Right hindlimb (tissue), 1 donor: ENCODE data around the gene PKD2L1.
A peak's percentile ranks its signal among the peaks of the same experiment; 100 is the strongest.
"Not testable (repeated sequence)": the region's sequence is repeated elsewhere in the genome, so short reads cannot be mapped to it uniquely, and the experiment has no call there.

Experiments used
- DNase-seq: peaks from one replicate; pipeline ENCODE4 v3.0.0-alpha.2; 2018

Gene PKD2L1

DNA sequence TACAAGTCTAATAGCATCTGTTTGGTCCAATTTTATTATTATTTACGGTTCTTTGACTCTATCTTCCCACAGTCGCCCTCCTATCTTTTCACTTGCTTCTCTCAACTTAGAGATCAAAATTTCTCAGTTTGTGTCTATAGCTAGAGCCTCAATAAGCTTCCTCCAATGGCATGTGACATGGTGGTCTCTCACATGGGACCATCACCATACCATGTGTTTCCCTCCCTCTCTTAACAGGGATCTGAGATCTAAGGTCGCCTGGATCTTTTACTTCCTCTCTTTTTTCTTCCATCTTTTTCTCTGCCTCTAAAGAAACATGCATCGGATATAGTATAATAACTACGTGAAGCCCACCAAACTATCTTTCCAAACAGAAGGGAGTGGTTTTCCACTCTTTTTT, 1.8 kb downstream of the PKD2L1 start:
- no peak for DNase-seq

DNA sequence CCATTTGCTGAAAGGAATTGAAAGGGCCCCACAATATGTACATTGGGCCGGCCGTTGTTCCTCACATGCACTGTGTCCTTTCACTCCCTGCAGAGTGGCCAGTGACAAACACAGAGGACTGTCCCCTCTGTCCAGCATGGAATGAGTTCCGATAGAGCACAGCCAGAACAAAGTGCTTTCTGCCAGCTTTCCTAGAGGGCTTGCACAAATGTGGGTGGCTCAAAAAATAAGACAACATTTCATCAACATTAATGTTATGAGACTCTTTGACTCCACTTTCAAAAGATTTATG, 2.4 kb downstream of the PKD2L1 start:
- DNase-seq: no peak

DNA sequence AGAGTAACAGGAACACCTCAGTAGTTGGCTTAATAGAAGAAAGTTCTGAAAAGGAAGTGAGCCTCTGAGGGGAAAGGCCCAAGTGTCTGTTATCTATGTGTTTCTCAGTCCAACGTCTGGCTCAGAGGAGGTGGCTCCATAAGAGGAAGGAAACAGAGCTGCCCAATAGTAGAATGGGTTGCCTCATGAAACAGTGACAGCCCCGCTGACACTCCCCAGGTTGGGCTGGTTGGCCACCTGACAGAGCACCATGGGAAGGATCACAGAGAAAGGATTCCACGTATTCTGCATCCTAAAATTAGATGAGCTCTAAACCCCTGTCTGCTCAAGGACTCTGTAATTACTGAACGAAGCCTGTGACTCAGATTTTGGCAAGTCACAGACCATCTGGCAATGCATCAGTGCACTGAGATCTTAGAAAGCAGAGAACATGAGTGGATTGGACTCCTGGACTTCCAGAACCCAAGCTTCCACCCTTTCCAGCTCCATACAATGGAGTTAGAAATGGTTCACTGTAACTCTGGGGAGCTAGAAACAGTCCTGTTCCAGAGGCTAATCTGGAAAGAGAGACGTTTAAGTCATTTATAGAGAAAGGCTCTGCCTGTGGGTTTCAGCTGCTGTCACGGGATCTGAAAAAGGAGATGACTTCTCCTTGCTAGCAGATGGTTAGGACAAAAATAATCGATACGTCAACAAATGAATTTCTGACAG, 2.9 kb downstream of the PKD2L1 start:
- no peak for DNase-seq

DNA sequence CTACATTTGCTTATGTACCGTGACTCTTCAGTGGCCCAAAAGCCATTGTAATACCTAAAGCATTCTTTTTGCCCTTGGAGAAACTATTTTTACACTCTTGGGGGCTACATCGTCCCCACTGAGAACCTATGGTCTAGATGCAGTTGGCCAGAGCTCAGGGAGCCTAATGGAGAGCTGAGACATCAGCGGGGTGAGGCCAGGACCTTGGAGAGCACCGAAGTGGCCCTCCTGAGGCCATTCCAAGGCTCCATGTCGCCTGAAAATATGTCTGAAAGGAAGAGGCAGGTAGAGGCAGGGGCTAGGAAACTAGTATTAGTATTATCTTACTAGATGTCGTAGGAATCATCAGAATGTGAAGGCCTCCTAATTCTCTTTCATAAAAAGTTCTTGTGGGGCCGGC, 4.9 kb downstream of the PKD2L1 start:
- DNase-seq: no peak

DNA sequence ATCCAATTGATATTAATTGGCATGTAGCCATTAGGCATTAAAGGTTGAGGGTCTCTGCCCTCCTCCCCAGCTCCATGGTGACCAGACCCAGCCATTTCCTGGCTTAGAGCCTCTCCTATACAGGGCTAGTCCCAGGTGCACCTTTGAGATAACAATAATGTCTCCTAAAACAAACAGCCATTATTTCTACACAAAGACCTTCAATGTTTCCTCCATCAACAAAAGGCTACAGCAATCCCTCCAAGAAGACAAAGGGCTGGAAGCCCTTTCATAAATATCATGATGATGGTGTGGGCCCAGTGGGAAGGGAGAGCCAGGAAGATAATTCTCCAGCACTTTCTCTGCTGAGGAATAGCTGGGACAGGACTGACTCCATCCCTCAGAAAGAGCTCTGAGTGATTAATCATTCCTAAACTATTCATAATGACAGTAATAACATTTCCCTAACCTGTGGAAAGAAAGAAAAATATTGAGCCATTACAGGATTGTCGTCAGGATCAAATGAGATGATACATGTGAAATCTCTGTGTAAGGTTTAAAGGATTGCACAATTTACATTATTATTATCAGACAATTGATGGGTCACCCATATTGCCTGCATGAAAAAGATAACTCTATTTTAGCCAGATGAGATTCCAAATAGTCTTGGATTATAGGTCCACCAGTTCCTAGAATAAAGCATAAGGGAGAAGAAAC, 10.2 kb downstream of the PKD2L1 start:
- no peak for DNase-seq

DNA sequence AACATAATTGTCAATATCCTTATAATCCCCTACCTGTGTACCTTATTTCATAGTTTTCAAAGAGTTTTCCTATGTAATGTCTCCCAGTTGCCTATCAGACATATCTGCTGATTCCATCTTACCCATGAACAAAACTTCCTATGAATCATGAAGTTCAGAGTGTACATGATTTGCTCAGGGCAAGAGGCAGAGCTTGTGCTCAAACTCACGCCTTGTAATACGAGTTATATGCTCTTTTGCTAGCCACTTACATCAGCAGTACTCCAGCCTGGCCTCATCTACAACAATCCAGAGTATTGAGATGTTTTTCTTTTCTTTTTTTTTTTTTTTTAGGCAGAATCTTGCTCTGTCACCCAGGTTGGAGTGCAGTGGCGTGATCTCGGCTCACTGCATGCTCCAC, 11.8 kb downstream of the PKD2L1 start:
- no peak for DNase-seq

DNA sequence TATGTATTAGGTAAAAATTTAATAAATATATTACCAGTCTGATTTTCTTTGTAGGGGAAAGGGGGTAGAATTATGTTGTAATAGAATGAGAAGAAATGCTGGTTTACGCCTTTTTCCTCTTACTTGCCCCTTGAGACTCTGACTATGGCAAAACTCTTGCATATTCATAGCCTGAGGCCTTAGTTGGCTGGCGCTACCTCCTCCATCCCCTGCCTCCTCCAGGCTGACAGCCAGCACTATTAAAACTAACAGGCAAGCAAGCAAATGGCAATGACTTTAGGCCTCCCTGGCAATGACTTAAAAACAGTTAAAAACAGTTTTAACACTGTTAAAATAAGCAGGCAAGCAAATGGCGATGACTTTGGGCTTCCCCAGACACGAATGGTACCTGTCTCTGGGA, 14.4 kb downstream of the PKD2L1 start:
- no peak for DNase-seq

DNA sequence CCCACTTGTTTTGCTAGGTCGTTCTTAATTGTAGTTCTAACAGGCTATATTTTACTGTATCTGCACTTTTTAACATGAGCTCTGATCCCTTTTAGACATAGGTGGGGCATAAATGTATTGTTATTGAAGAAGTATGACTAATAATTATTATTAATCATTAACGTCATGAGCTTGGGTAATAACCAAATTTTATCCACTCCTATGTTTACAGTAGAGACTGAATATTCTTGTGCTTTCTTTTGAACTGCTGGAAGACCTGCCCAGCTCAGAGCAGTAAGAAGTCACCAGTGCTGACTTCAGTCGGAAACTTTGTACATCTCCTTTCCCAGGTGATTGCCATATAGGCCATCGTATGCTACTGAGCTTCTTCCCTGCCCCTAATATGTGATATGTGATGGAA, 18.7 kb downstream of the PKD2L1 start:
- no peak for DNase-seq

DNA sequence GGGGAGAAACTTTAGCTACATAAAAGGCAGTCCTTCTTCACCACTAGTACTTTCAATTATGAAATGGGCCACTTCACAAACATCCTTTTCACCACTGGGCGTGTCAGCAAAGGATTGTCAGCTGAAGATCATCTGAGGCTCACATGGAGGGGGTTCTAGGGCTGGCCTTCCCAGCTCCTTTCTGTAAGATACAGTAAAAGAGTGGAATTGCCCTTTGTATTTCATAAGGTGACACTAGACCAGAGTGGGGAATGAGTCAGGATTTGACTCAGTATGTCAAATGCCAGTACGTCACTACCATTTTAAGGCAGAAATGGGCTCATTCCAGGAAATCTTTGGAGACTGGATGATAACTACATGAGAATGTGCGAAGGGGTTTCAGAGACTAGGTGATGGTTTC, 22.3 kb downstream of the PKD2L1 start:
- DNase-seq: no peak

DNA sequence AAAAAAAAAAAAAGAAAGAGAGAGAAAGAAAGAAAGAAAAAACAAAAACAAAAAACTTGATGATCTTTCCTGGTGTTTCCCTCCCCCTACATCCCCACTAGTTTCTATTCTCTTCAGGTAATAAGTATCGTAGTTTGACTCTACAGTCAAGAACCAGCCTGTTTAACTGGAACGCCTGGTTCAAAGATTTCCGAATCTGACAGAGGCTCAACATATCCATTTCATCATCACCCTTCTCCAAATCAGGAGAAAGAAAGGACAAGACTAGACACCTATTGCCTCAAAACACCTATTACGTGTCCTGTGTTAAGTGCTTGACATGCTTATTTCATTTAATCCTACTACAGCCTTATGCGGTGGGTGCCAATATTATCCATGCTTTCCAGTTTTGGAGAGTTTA, 23.2 kb downstream of the PKD2L1 start:
- DNase-seq: no peak

DNA sequence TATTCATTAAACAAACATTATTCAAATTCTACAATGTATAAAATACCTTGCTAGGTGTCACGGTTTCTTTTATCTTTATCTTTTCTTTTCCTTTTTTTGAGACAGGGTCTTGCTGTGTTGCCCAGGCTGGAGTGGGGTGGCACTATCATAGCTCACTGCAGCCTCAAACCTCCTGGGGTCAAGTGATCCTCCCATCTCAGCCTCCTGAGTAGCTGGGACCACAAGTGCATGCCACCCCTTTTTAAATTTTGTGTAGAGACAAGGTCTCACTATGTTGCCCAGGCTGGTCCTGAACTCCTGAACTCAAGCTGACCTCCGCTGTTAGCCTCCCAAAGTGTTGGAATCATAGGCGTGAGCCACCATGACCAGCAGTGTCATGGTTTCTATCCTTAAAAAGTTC, 25.6 kb downstream of the PKD2L1 start:
- DNase-seq: no peak

DNA sequence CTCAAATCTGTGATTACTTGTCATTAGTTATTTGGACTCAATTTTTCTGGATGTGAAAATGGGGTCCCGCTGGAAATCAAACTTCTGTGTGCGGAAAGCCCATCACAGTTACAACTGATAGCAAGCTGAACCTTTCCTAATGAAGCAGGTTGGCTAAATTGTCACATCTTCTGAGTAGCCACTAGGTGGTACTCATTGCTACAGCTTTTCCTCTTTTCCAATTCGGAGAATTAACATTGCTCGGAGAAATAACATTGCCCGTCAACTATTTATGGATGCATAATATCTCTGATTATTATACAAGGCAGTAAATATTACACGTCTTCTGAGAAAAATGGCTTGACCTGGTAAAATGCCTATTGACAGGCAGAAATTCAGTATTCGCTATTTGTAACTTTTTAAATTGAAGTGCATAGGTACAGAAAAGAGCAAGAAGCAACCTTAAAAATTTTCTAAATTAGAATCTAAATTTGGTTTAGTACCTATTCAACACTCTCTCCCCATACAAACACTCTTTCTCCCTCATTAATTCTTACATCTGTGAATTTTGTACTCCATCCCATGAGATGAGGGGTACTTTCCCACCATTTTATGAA, 26.2 kb downstream of the PKD2L1 start:
- DNase-seq: no peak

DNA sequence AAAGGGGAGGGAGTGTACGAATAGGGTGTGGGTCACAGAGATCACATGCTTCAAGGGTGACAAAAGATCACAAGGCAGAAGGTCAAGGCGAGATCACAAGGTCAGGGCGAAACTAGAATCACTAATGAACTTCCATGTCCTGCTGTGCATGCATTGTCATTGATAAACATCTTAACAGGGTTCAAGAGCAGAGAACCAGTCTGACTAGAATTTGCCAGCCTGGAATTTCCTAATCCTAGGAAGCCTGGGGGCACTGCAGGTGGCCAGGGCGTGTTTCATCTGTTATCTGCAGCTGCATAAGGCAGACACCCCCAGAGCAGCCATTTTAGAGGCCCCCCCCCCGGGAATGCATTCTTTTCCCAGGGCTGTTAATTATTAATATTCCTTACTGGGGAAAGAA, 28.9 kb downstream of the PKD2L1 start:
- DNase-seq: not testable (repeated sequence)

DNA sequence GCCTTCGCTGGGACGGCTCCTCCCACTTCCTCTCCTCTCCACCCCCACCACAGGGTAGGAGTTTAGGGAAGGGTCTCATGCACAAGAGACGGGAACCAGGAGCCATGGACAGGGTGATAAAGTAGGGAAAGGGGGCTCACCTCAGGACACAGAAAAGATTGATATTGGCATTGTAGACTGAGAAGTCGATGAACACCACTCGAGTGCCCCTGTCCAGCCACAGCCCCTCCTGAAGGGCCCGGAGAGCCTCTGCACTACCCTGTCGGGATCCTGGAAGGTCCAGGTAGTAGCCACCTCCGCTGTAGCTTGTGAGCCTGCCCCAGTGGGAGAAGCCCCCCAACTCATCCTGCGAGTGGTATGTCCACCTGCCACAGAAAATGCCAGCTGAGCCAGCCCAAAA, 32.8 kb downstream of the PKD2L1 start:
- no peak for DNase-seq

DNA sequence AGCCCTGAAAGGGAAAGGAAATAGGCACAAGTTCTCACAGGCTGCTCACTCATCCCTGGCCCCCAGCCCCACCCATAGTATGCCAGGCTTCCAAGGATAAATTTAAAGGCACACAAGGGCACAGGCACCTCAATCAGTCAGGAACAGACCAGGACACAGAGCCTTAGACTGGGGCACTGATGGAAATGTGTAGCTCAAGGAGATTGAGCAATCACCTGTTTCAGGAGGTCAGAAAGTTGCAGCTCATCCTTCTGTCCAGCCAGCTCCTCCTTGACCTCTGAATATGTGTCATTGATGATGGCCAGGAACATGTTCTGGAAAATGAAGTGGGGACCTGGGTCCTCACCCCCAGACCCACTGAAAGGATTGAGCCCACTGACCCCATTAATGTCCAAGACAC, 37.0 kb downstream of the PKD2L1 start:
- no peak for DNase-seq

DNA sequence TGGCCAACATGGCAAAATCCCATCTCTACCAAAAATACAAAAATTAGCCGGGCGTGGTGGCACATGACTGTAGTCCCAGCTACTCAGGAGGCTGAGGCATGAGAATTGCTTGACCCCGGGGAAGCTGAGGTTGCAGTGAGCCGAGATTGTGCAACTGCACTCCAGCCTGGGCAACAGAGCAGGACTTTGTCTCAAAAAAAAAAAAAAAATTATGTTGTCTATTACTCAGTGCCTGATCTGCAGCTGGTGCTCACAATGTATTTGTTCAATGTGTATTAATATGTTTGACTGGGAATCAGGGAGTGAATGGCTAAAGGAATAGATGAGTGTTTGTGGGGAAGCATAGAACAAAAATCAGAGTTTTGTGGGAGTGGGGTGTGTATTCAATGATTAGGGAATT, 37.7 kb downstream of the PKD2L1 start:
- DNase-seq: not testable (repeated sequence)

DNA sequence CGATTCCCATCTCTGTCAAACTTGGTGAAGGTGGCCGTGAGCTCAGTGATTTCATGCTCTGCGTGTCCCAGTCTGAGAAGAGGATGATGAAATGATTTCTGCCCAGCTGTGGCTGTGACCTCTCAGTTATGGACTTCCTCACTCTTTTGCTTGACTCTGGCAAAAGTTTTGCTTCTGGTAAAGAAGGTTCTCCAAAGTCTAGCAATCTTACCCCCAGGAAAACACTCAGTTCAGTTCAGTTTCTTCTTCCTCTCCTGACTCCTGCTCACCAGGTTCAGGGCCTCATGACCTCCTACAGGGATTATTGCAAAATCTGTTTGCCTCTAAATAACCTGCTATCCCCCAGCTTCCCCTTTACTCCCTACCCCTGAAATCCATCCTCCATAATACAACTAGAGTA, 38.7 kb downstream of the PKD2L1 start:
- DNase-seq: no peak

DNA sequence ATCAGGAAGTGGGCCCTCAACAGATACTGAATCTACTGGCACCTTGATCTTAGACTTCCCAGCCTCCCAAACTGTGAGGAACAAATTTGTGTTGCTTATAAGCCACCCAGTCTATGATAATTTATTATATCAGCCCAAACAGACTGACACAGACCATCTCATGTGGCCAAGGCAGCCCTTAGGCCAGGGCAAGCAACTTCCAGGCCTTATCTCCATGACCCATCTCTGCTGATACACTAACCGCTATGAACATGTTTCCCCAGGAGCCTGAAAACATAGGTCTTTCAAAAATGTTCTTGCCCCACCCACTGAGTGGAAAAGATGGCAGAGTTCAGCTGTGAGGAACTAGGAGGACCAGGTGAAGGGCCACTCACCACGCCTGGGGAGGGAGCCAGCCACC, 40.4 kb downstream of the PKD2L1 start:
- DNase-seq: no peak

DNA sequence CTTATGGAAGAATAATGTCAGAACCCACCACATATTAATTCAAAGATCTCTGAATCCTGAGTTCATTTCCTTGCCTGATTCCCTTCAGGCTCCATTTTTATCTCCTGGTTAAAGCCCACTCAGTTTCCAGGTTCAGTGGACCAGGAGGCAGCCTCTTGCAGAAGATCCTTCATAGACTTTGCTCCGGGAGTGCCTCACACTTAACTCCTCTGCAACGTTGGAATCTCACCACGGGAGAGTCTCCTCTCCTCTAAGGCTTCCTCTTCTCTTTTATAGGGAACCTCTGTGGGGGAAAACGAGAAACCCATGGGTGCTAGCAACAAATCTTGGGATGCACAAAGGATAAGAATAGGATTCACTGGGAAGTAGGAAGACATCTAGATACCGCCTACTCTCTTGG, 41.8 kb downstream of the PKD2L1 start:
- no peak for DNase-seq

DNA sequence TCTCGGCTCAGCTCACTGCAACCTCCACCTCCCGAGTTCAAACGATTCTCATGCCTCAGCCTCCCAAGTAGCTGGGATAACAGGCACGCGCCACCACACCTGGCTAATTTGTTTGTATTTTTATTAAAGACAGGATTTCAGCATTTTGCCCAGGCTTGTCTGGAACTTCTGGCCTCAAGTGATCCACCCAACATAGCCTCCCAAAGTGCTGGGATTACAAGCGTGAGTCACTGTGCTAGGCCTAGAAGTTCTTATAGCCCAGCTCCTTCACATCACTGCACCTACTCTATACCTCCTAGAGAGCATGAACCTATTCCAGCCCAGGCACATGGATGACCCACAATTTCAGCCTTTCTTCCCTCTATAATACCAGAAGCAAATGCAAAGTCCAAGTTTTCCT, 42.3 kb downstream of the PKD2L1 start:
- DNase-seq: no peak

DNA sequence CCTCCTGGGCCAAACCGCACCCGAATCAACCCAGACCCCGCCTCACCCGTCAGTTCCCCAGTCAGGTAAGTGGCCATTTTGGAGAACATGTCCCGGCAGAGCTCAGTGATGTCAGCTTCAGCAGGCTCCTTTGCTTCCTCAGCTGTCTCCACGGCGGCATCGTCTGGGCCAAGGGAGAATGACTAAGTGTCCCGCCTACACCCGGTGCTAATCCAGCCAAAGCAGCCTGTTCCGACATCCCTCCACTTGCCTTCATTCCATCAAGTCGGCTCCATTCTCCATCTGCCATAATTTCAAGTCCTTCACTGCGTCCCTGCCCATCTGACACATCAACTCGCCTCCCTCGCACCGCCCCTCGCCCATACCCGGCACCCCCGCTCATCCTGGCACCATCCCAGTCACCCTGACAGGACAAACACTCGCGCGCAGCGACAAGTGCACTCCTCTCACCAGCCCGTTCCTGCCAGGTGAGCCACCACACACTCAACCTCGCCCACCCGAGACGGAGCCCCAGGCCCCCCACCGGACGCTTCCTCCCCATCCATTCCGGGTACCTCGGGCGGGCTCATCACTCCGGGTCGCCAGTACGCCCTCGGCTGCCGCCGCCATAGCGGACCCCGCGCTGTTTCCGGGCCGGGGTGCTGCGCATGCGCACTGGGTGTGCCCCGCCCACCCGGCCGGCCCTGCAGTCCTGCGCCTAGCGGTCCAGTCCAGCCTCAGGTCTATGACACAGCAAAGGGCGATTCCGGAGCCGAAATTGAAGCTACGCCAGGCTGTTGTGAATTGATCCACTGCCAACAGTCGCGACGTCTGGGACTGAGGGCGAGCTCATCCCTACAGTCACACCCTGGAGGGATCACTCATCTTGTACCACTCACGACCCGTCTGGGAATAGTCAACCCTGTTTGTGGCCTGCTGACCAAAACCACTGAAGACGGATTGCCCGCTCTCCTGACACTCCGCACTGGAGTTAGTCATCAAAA, 43.7 kb downstream of the PKD2L1 start, which contains the start of gene BLOC1S2:
Gene BLOC1S2 (minus strand): TSS at position 630 of the 983 bp plus-strand sequence. CDS start 21 bp downstream, at position 609.
- DNase-seq: peak; percentile 91

DNA sequence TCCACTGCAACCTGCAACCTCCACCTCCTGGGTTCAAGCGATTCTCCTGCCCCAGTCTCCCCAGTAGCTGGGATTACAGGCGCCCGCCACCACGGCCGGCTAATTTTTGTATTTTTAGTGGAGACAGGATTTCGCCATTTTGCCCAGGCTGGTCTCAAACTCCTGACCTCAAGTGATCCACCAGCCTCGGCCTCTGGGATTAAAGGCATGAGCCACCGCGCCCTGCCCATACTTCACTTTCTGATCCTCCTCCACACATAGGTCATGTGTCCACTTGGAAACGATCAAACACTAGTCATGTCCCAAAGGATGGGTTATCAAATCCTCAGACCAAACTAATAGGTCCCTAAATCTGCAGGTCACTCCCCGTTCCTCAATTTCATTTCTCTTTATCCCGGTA, 44.7 kb downstream of the PKD2L1 start:
- DNase-seq: not testable (repeated sequence)

DNA sequence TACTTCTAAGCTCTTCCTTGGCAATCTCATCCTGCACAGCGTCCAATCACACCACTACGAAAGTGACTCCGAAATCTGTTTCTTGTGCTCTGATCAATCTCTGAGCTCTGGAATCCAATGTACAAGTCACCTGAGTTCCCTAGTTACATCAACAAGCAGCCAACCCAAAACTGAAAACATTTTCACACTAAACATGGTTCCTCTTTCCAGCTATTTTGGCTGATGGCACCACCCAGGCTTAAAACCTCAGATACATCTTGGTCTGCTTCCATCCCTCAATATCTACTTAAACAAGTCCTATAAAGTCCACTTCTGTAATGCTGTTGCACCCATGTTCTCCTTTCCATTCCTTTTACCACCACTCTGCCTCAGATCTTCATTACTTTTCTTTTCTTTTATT, 47.1 kb downstream of the PKD2L1 start:
- DNase-seq: no peak
